ENCODE results near the gene NRBF2.

DNA sequence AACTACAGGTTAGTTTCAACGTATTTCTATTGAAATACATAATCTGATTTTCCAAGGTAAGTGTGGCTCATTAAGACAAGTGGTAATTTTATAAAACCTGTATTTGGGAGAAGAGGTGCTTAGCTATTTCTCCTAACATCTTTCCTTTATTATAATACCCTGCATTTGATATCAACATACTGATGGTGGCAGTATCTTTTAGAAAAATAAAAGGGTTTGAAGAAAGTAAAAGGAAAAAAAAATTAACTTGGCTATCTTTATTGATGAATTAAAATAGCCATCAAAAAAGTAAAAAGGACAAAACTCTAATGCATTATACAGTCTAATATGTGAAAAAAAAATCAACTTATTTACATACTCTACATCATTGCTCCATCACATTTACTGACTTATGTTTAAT is 68.0 kb downstream of the NRBF2 start:
- TF ChIP-seq, protein P1, sequence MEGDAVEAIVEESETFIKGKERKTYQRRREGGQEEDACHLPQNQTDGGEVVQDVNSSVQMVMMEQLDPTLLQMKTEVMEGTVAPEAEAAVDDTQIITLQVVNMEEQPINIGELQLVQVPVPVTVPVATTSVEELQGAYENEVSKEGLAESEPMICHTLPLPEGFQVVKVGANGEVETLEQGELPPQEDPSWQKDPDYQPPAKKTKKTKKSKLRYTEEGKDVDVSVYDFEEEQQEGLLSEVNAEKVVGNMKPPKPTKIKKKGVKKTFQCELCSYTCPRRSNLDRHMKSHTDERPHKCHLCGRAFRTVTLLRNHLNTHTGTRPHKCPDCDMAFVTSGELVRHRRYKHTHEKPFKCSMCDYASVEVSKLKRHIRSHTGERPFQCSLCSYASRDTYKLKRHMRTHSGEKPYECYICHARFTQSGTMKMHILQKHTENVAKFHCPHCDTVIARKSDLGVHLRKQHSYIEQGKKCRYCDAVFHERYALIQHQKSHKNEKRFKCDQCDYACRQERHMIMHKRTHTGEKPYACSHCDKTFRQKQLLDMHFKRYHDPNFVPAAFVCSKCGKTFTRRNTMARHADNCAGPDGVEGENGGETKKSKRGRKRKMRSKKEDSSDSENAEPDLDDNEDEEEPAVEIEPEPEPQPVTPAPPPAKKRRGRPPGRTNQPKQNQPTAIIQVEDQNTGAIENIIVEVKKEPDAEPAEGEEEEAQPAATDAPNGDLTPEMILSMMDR (IDR thresholded peaks at IDR 0.05), result no peak
- no peak for TF ChIP-seq ZFX (IDR thresholded peaks at IDR 0.05; ENCODE audit: borderline replicate concordance)

Data from 22Rv1 (cell line).